Activated naive CD4-positive, alpha-beta T cell treated with anti-CD3 and anti-CD28 coated beads, Interleukin-2, amount 10 ng/mL, durations not matched to agents 7 days and 5 days (primary cell): ENCODE data around the gene CSH1.
"Not testable (repeated sequence)": the region's sequence is repeated elsewhere in the genome, so short reads cannot be mapped to it uniquely, and the experiment has no call there.

Experiments
- CTCF ChIA-PET: fragments of 350-600 bp; sonication (Branson Sonifier 250); formaldehyde crosslinking; loops from one replicate; lab custom pipeline; 2021; ENCODE audit warnings: antibody characterized with exemption; lab: Charles Lee
- DNase-seq: peaks from one replicate; pipeline ENCODE4 v3.0.0-alpha.2; 2020
- H3K27ac Mint-ChIP-seq: one replicate; pipeline ENCODE4 v1.8.0; 2021; ENCODE audit warnings: mild to moderate bottlenecking, moderate library complexity, mixed read lengths
- H3K27me3 Mint-ChIP-seq: one replicate; pipeline ENCODE4 v1.8.0; 2021; ENCODE audit warnings: mild to moderate bottlenecking, mixed read lengths
- H3K36me3 Mint-ChIP-seq: one replicate; pipeline ENCODE4 v1.8.0; 2021; ENCODE audit warnings: mixed read lengths
- H3K4me1 Mint-ChIP-seq: one replicate; pipeline ENCODE4 v1.8.0; 2021; ENCODE audit warnings: mixed read lengths
- H3K4me3 Mint-ChIP-seq: one replicate; pipeline ENCODE4 v1.8.0; 2021; ENCODE audit warnings: mild to moderate bottlenecking, moderate library complexity, mixed read lengths
- H3K9me3 Mint-ChIP-seq: one replicate; pipeline ENCODE4 v1.8.0; 2021; ENCODE audit warnings: mixed read lengths

CSH1 gene

DNA sequence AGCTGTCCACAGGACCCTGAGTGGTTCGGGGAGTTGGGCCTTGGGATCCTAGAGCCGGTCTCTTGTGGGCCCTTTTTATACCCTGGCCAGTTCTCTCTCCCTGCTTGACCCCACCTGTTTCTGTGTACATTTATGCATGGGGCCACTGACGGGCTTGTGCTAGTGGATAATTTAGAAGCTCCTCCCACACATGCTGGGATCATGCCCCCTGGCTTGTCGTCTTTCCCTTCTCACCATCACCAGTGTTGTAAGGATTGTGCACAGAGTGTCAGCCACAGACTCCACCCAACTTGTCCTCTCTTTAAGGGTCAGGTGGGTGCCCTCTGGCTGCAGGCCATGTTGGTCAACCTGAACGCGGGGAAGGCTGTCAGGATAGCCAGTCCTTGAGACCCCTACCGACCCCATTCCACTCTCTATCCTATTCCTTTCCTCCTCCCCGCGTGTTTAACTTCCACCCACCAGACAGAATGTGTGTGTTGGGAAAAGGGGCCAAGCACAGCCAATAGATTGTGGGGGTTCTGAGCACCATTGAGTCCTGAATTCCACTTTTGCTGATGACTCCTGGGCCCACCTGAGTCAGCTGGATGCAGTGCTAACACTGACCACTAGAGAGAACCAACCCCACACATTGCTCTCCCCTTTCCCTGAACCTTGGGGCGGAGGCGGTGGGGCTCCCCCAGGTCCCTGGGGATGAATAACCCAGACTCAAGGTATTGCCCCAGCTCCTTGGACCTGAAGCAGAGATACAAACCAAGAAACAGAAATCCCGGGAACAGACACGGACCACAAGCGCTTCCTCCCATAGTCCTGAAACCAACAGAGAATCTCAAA, at the start of gene CSH1:
TSS of gene CSH1 (minus strand) at position 51 of the 831 bp plus-strand sequence. CDS start 63 bp downstream, outside the sequence.
- H3K36me3 Mint-ChIP-seq, DNase-seq, H3K27ac Mint-ChIP-seq, CTCF ChIA-PET, H3K4me1 Mint-ChIP-seq, H3K9me3 Mint-ChIP-seq, H3K4me3 Mint-ChIP-seq: not testable (repeated sequence)
- H3K27me3 Mint-ChIP-seq, result peaks cover 55% of the 10 kb centered on the region

DNA sequence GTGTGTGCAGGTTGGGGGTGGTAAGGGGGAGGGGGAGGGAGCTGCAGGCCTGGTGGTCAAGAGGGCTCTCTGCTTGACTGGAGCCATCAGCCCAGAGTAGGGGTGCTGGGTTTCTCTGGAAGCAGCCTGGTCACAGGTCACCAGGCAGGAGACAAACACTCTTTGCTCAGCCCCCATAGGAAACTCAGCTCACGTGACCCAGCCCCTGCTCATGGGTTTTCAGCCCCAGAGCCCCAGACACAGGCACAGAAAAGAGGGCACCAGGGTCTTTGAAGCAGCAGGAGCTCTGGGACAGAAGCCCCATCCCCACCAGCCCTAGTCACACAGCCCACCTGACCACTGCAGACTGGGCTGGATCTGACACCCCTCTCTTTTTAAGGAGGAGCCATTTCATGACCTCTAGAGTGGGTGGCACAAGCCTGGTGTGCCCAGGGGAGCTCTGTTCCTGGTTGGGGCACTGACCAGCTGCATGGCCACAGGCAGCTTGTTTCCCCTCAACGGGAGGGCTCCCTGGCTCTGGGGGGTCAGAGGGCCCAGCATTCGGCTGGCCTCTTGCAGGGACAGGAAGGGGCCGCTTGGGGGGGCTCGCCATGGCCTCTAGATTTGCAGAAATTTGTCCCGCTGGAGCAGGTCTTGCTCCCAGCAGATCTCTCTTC, 49.5 kb upstream of the CSH1 start:
- H3K27ac Mint-ChIP-seq, result peak overlapping the region; percentile 33
- no peak overlapping the region for H3K4me3 Mint-ChIP-seq
- H3K9me3 Mint-ChIP-seq, result no peaks in the 10 kb centered on the region

GRCh38 chr17:63944736-63945499, 48.5 kb upstream of the CSH1 start:
- H3K4me1 Mint-ChIP-seq, result peaks cover 23% of the 10 kb centered on the region
- no peaks in the 10 kb centered on the region for H3K9me3 Mint-ChIP-seq
- no peaks in the 10 kb centered on the region for H3K36me3 Mint-ChIP-seq
- peaks cover 87% of the 10 kb centered on the region for H3K27me3 Mint-ChIP-seq
- H3K27ac Mint-ChIP-seq, result no peak overlapping the region
- CTCF ChIA-PET, result interaction anchor here (1.6 to 3.1 kb wide), 6 partner anchors 17 to 81 kb away, joined by 7 to 62 read pairs (median 17); partner anchors contain the start of genes CSHL1 and GH1
- H3K4me3 Mint-ChIP-seq, result no peak overlapping the region
- DNase-seq, result no peak

More for the DNA sequence above, 49.5 kb upstream of the CSH1 start:
- Mint-ChIP-seq H3K36me3 (no peaks in the 10 kb centered on the region), H3K4me1 (peaks cover 23% of the 10 kb centered on the region), H3K27me3 (peaks cover 84% of the 10 kb centered on the region)
- DNase-seq, result peak; percentile 33
- CTCF ChIA-PET, result interaction anchor here (0.9 to 3.1 kb wide), 28 partner anchors 12 to 188 kb away, joined by 3 to 62 read pairs (median 6); partner anchors contain the start of genes CD79B, CSHL1, GH1 and ICAM2

DNA sequence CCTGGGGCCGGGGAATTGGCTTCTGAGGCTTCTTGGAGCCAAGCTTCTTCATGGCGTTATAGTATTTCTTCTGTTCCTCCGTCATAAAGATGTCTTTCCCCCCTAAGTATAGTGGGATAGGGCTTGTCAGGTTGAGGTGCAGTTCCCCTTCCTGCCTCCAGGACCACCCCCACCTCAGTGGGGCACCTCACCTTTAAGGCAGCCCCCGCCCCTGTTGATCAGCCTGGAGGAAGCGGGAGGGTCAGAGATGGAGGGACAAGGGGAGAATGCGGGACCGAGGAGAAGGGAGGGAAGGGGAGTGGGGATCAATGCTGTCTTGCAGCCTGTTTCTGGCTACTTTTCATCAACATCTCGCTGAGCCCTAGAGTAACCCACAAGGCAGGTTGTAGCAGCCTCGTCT, 47.4 kb upstream of the CSH1 start:
- peaks cover 82% of the 10 kb centered on the region for H3K27me3 Mint-ChIP-seq
- CTCF ChIA-PET, result no interaction called here
- H3K27ac Mint-ChIP-seq, result no peak overlapping the region
- H3K36me3 Mint-ChIP-seq, result no peaks in the 10 kb centered on the region
- H3K9me3 Mint-ChIP-seq, result no peaks in the 10 kb centered on the region
- DNase-seq, result no peak
- no peak overlapping the region for H3K4me3 Mint-ChIP-seq
- H3K4me1 Mint-ChIP-seq, result peaks cover 32% of the 10 kb centered on the region

GRCh38 chr17:63942309-63942985, 46.1 kb upstream of the CSH1 start:
- H3K27me3 Mint-ChIP-seq, result peaks cover 87% of the 10 kb centered on the region
- no peaks in the 10 kb centered on the region for H3K36me3 Mint-ChIP-seq
- peak overlapping the region; percentile 61 for H3K27ac Mint-ChIP-seq
- H3K9me3 Mint-ChIP-seq, result no peaks in the 10 kb centered on the region
- H3K4me3 Mint-ChIP-seq, result no peak overlapping the region
- H3K4me1 Mint-ChIP-seq, result peaks cover 38% of the 10 kb centered on the region
- CTCF ChIA-PET, result no interaction called here
- DNase-seq, result no peak

- peaks cover 90% of the 10 kb centered on the region for H3K27me3 Mint-ChIP-seq
- peaks cover 33% of the 10 kb centered on the region for H3K4me1 Mint-ChIP-seq
- no peak for DNase-seq
These were observed 45.4 kb upstream of the CSH1 start for GRCh38 chr17:63941751-63942150.

DNA sequence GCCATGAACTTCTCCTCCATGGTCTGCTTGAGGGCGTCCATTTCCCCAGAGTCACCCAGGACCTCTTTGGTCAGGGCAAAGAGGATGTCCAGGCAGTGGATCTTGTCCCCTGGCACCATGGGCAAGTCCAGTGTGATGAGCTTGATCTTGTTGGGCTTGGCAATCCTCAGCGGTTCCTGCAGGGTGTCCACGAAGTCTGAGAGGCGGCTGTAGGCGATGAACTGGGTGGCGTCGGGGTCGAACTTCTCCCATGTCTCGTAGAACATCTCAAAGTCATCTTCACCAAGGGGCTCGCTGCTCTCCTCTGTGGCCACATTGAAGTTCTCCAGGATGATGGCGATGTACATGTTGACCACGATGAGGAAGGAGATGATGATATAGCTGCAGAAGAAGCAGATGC, 44.8 kb upstream of the CSH1 start:
- Mint-ChIP-seq H3K36me3 (no peaks in the 10 kb centered on the region), H3K27me3 (peaks cover 85% of the 10 kb centered on the region), H3K4me3 (no peak overlapping the region), H3K27ac (peak overlapping the region; percentile 33), H3K9me3 (no peaks in the 10 kb centered on the region), H3K4me1 (peaks cover 28% of the 10 kb centered on the region)
- CTCF ChIA-PET, result no interaction called here
- no peak for DNase-seq

More at GRCh38 chr17:63941751-63942150, 45.4 kb upstream of the CSH1 start:
- no peaks in the 10 kb centered on the region for H3K9me3 Mint-ChIP-seq
- CTCF ChIA-PET, result no interaction called here
- no peak overlapping the region for H3K27ac Mint-ChIP-seq
- no peak overlapping the region for H3K4me3 Mint-ChIP-seq
- no peaks in the 10 kb centered on the region for H3K36me3 Mint-ChIP-seq

- Mint-ChIP-seq H3K4me3 (no peak overlapping the region), H3K9me3 (no peaks in the 10 kb centered on the region), H3K27ac (no peak overlapping the region), H3K4me1 (peaks cover 25% of the 10 kb centered on the region), H3K27me3 (peaks cover 85% of the 10 kb centered on the region), H3K36me3 (no peaks in the 10 kb centered on the region)
- DNase-seq, result no peak
- CTCF ChIA-PET, result interaction anchor here (1.0 to 1.8 kb wide), 2 partner anchors 9 to 53 kb away, joined by 3 read pairs; no protein-coding TSS in a partner anchor
These were observed 44.2 kb upstream of the CSH1 start for GRCh38 chr17:63940584-63940983.

GRCh38 chr17:63939884-63940283, 43.5 kb upstream of the CSH1 start:
- Mint-ChIP-seq H3K4me1 (peaks cover 18% of the 10 kb centered on the region), H3K4me3 (no peak overlapping the region), H3K36me3 (no peaks in the 10 kb centered on the region), H3K27me3 (peaks cover 85% of the 10 kb centered on the region), H3K27ac (no peak overlapping the region), H3K9me3 (no peaks in the 10 kb centered on the region)
- CTCF ChIA-PET, result interaction anchor here (1.0 to 1.8 kb wide), 3 partner anchors 9 to 54 kb away, joined by 3 to 4 read pairs (median 3); no protein-coding TSS in a partner anchor
- DNase-seq, result no peak

DNA sequence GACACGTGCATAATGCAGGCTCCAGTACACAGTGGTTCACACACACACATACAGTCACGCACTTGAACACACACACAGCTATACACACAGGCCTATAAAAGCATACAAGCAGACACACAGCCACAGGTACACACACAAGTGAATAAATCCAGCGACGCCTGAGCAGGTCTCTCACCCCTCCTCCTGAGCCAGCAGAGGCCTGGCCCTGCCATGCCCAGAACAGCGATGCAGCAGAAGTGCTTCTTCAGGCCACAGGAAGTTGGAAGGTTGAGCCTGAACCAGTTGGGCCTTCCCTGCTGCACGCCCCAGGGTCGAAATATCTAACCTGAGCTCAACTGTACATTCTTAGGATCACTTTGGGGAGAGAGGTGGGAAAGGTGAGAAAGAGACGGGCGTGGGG, 43.0 kb upstream of the CSH1 start:
- DNase-seq, result no peak
- CTCF ChIA-PET, result interaction anchor here (1.0 to 1.8 kb wide), 3 partner anchors 8 to 55 kb away, joined by 3 to 4 read pairs (median 3); no protein-coding TSS in a partner anchor
- peaks cover 85% of the 10 kb centered on the region for H3K27me3 Mint-ChIP-seq
- H3K4me1 Mint-ChIP-seq, result peaks cover 18% of the 10 kb centered on the region
- no peaks in the 10 kb centered on the region for H3K9me3 Mint-ChIP-seq
- H3K27ac Mint-ChIP-seq, result no peak overlapping the region
- H3K4me3 Mint-ChIP-seq, result no peak overlapping the region
- no peaks in the 10 kb centered on the region for H3K36me3 Mint-ChIP-seq

DNA sequence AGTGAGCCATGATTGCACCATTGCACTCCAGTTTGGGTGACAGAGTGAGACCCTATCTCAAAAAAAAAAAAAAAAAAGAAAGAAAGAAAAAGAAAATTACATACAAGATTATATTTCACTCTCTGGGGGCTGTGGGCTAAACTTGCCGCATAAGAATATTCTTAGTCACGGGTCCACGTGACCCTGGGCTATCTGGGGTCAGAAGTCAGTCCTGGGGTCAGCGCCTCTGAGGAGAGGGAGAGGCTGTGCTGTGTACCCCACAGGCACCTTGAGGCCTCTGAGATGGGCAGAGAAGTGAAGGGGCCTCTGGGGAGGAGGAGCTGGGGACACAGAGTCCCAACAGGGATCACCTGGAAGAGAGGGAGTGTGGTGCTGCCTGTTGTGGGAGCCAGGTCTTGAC, 41.5 kb upstream of the CSH1 start:
- Mint-ChIP-seq H3K4me1 (peaks cover 23% of the 10 kb centered on the region), H3K4me3 (no peak overlapping the region), H3K27me3 (peaks cover 84% of the 10 kb centered on the region), H3K36me3 (no peaks in the 10 kb centered on the region), H3K27ac (no peak overlapping the region), H3K9me3 (no peaks in the 10 kb centered on the region)
- no peak for DNase-seq
- CTCF ChIA-PET, result no interaction called here

DNA sequence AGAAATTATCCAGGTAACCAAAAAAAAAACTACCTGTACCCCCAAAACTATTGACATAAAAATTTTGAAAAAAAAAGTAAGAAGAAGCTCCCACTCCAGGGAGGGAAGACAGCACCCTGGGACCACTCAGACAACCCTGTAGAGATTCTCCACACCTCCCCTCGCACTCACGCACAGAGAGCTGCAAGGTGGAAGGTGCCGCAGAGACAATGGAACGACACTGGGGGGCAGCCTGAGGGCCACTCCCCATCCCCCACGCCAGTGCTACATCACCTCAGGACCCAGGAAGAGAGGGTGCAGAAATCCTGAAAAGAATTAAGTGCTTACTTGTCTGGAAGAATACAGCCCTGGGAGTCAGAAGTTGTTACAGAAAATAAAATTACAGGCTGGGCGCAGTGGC, 40.9 kb upstream of the CSH1 start:
- DNase-seq, result no peak
- Mint-ChIP-seq H3K27me3 (peaks cover 83% of the 10 kb centered on the region), H3K27ac (no peak overlapping the region), H3K36me3 (no peaks in the 10 kb centered on the region), H3K4me3 (no peak overlapping the region), H3K9me3 (no peaks in the 10 kb centered on the region), H3K4me1 (peaks cover 28% of the 10 kb centered on the region)
- CTCF ChIA-PET, result interaction anchor here (0.9 kb wide), 1 partner anchor 89 kb away, joined by 3 read pairs; no protein-coding TSS in a partner anchor
